Naive thymus-derived CD8-positive, alpha-beta T cell (primary cell): ENCODE measurements around the gene WDFY1. TPM values are rescaled to one million over a fixed set of nuclear protein-coding genes. Genes with fewer than 3 reads are reported as not detected.

Experiments used
- ATAC-seq, 2 donors: fragments of 150-1000 bp; cut with Tn5 transposase in 1 of 2; sonication (Bioruptor Pico), chemical (Tn5 transposase) in 1 of 2; 1 replicate in 1 of 2; 2 replicates in 1 of 2; pipeline ENCODE4 v1.10.0; 2021; ENCODE audit warnings: mild to moderate bottlenecking in 2 of 2, moderate library complexity in 2 of 2
- POLR2A ChIA-PET: fragments of 350-600 bp; sonication (Branson Sonifier 250); formaldehyde crosslinking; loops from one replicate; lab custom pipeline; 2021; ENCODE audit warnings: antibody characterized with exemption; lab: Charles Lee
- DNase-seq, 10 donors: peaks; one replicate each; pipeline versions ENCODE4 v3.0.0 to v3.0.0-alpha.2; 2020 to 2022
- H3K27ac Mint-ChIP-seq, 10 donors: one replicate each; pipeline ENCODE4 v1.8.0; 2020 to 2022; ENCODE audit warnings: mild to moderate bottlenecking in 10 of 10, mixed read lengths in 10 of 10, moderate library complexity in 4 of 10, inconsistent platforms in 1 of 10
- H3K27me3 Mint-ChIP-seq, 5 donors: one replicate each; pipeline ENCODE4 v1.8.0; 2021 to 2022; ENCODE audit warnings: mixed read lengths in 5 of 5
- H3K36me3 Mint-ChIP-seq, 3 donors: one replicate each; pipeline ENCODE4 v1.8.0; 2020 to 2022; ENCODE audit warnings: mixed read lengths in 3 of 3, mild to moderate bottlenecking in 2 of 3, inconsistent platforms in 1 of 3
- H3K4me1 Mint-ChIP-seq, 4 donors: one replicate each; pipeline ENCODE4 v1.8.0; 2021 to 2022; ENCODE audit warnings: mixed read lengths in 4 of 4
- H3K4me3 Mint-ChIP-seq, 10 donors: one replicate each; pipeline ENCODE4 v1.8.0; 2020 to 2022; ENCODE audit warnings: mild to moderate bottlenecking in 10 of 10, mixed read lengths in 10 of 10, moderate library complexity in 6 of 10, inconsistent platforms in 1 of 10
- H3K9me3 Mint-ChIP-seq, 9 donors: one replicate each; pipeline ENCODE4 v1.8.0; 2020 to 2022; ENCODE audit warnings: mixed read lengths in 9 of 9, mild to moderate bottlenecking in 3 of 9, inconsistent platforms in 1 of 9, moderate library complexity in 1 of 9
- polyA plus RNA-seq, 3 donors: library from polyadenylated mRNA; unstranded; fragments of 300-500 nt; fragmentation: Illumina TruSeq; gene quantifications; one replicate each; pipeline ENCODE4 v1.2.3, GENCODE V29; 2021
- total RNA-seq, 8 experiments: library from RNA in 2 of 8; stranded (reverse) in 2 of 8; gene quantifications; one replicate each; pipeline ENCODE4 v1.2.3 and lab custom pipeline; 2021 to 2026

WDFY1 gene
- total and polyA plus RNA-seq, 5 experiments from 2014 or later, result 15.7 to 32.0 (median 24.1) TPM

- Mint-ChIP-seq H3K9me3 (no peaks in the 10 kb centered on the region), H3K4me3 (no peak overlapping the region), H3K36me3 (no peaks in the 10 kb centered on the region), H3K4me1 (peaks cover 12 to 17% (median 16%) of the 10 kb centered on the region in 4 donors), H3K27ac (peak overlapping the region in 1 of 10 donors; percentile 67), H3K27me3 (no peaks in the 10 kb centered on the region)
- POLR2A ChIA-PET, result no interaction called here
- no peak for DNase-seq
- ATAC-seq, result no peak
Measured at GRCh38 chr2:223860809-223861738, 84.1 kb downstream of the WDFY1 start.

- no peak for ATAC-seq
- peaks cover 0 to 4% (median 2%) of the 10 kb centered on the region in 3 donors for H3K36me3 Mint-ChIP-seq
- POLR2A ChIA-PET, result no interaction called here
- no peak overlapping the region for H3K27ac Mint-ChIP-seq
- H3K9me3 Mint-ChIP-seq, result no peaks in the 10 kb centered on the region
- no peaks in the 10 kb centered on the region for H3K27me3 Mint-ChIP-seq
- DNase-seq, result no peak
- H3K4me3 Mint-ChIP-seq, result no peak overlapping the region
- peaks cover 0 to 4% (median under 1%) of the 10 kb centered on the region in 4 donors for H3K4me1 Mint-ChIP-seq
Measured at GRCh38 chr2:223859070-223859469, 86.1 kb downstream of the WDFY1 start.

- H3K9me3 Mint-ChIP-seq, result no peaks in the 10 kb centered on the region
Measured at GRCh38 chr2:223856584-223856983, 88.6 kb downstream of the WDFY1 start.

GRCh38 chr2:223856021-223856420 is 89.1 kb downstream of the WDFY1 start:
- H3K27me3 Mint-ChIP-seq, result no peaks in the 10 kb centered on the region
- H3K9me3 Mint-ChIP-seq, result peaks cover 0 to 5% (median 0%) of the 10 kb centered on the region in 9 donors
- H3K27ac Mint-ChIP-seq, result peak overlapping the region in 1 of 10 donors; percentile 34
- ATAC-seq, result no peak
- peaks cover 0 to 9% (median 4%) of the 10 kb centered on the region in 3 donors for H3K36me3 Mint-ChIP-seq
- POLR2A ChIA-PET, result no interaction called here
- DNase-seq, result no peak
- H3K4me3 Mint-ChIP-seq, result no peak overlapping the region
- peaks cover 0 to 4% (median 0%) of the 10 kb centered on the region in 4 donors for H3K4me1 Mint-ChIP-seq

More at GRCh38 chr2:223856584-223856983, 88.6 kb downstream of the WDFY1 start:
- no peak for DNase-seq
- H3K36me3 Mint-ChIP-seq, result peaks cover 0 to 9% (median 4%) of the 10 kb centered on the region in 3 donors
- ATAC-seq, result no peak
- H3K27ac Mint-ChIP-seq, result peak overlapping the region in 1 of 10 donors; percentile 34
- POLR2A ChIA-PET, result no interaction called here
- H3K4me3 Mint-ChIP-seq, result no peak overlapping the region
- peaks cover 0 to 1% (median under 1%) of the 10 kb centered on the region in 4 donors for H3K4me1 Mint-ChIP-seq
- H3K27me3 Mint-ChIP-seq, result no peaks in the 10 kb centered on the region

- H3K27ac Mint-ChIP-seq, result no peak overlapping the region
- ATAC-seq, result no peak
- H3K27me3 Mint-ChIP-seq, result no peaks in the 10 kb centered on the region
- peaks cover 0 to 8% (median 0%) of the 10 kb centered on the region in 9 donors for H3K9me3 Mint-ChIP-seq
- H3K36me3 Mint-ChIP-seq, result peaks cover 0 to 10% (median 4%) of the 10 kb centered on the region in 3 donors
- no peak for DNase-seq
- H3K4me3 Mint-ChIP-seq, result no peak overlapping the region
- POLR2A ChIA-PET, result no interaction called here
- peaks cover 0 to 2% (median 0%) of the 10 kb centered on the region in 4 donors for H3K4me1 Mint-ChIP-seq
Measured at GRCh38 chr2:223855426-223855825, 89.7 kb downstream of the WDFY1 start.

DNA sequence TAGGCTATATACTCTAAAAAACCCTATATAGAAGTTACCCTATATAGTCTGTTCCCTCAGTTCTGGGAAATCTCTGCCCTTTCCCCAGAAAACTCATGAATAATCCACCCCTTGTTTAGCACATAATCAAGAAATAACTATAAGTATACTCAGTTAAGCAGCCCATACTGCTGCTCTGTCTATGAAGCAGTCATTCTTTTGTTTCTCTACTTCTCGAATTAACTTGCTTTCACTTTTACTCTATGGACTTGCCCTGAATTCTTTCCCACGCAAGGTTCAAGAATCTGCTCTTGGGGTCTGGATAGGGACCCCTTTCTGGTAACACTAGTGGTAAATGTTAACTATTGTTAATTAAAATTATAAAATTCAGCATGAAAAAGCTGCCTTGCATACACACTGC is 90.4 kb downstream of the WDFY1 start:
- Mint-ChIP-seq H3K27me3 (no peaks in the 10 kb centered on the region), H3K9me3 (peaks cover 0 to 10% (median 2%) of the 10 kb centered on the region in 9 donors), H3K4me3 (no peak overlapping the region), H3K4me1 (peaks cover 0 to 2% (median 0%) of the 10 kb centered on the region in 4 donors), H3K36me3 (peaks cover 3 to 14% (median 7%) of the 10 kb centered on the region in 3 donors), H3K27ac (no peak overlapping the region)
- no peak for ATAC-seq
- POLR2A ChIA-PET, result no interaction called here
- no peak for DNase-seq

DNA sequence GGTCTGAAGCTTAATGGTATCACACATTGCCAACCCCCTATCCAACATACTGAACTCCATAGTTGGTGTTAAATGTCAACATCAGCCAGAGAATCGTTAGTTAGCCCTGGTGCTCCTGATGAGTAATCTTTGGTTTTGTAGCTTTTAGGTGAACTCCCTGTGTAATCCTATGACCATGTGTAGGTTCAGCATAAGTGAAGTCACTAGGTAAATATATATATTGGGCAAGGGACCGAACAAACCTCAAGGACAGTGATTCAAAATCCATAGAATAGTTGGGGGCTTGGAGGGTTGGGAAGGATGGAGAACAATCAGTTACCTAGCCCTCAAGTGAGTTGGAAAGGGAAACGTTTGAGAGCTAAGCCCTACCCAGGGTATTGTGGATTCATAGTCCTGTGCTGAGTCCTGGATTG is 91.7 kb downstream of the WDFY1 start:
- Mint-ChIP-seq H3K9me3 (peaks cover 1 to 21% (median 5%) of the 10 kb centered on the region in 9 donors), H3K27ac (no peak overlapping the region), H3K36me3 (peaks cover 13 to 23% (median 14%) of the 10 kb centered on the region in 3 donors), H3K27me3 (no peaks in the 10 kb centered on the region), H3K4me3 (no peak overlapping the region), H3K4me1 (peaks cover 0 to 2% (median 0%) of the 10 kb centered on the region in 4 donors)
- no peak for DNase-seq
- no peak for ATAC-seq
- POLR2A ChIA-PET, result no interaction called here

DNA sequence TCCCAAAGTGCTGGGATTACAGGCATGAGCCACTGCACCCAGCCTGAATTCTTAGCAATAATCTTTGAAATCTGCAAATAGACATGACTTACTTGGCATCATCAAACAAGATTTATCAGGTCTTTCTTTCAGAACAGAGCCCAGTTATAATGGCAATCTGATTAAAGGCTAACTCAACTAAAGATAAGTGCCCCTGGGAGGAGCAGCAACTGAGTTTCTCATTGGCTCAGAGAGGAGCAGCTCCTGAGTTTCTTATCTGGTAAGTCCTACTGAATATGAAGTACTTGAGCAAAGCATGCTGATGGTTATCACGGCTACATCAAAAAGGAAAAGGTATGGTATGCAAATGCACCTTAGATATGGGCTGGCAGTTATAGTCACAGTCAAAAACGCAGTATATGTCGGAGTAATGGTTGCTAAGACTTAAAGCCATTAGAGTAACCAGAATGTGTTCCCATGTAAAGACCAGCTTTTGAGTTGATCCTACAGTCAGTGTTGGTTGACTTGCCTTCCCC is 92.8 kb downstream of the WDFY1 start:
- POLR2A ChIA-PET, result interaction anchor here (0.7 kb wide), 1 partner anchor 24 kb away, joined by 7 read pairs; no protein-coding TSS in a partner anchor
- no peak overlapping the region for H3K27ac Mint-ChIP-seq
- no peaks in the 10 kb centered on the region for H3K27me3 Mint-ChIP-seq
- peaks cover 14 to 30% (median 21%) of the 10 kb centered on the region in 3 donors for H3K36me3 Mint-ChIP-seq
- no peak overlapping the region for H3K4me3 Mint-ChIP-seq
- no peak for DNase-seq
- H3K9me3 Mint-ChIP-seq, result peaks cover 1 to 21% (median 7%) of the 10 kb centered on the region in 9 donors
- ATAC-seq, result no peak
- H3K4me1 Mint-ChIP-seq, result peaks cover 0 to 8% (median 4%) of the 10 kb centered on the region in 4 donors

- POLR2A ChIA-PET, result no interaction called here
- Mint-ChIP-seq H3K27ac (no peak overlapping the region), H3K36me3 (peaks cover 10 to 21% (median 21%) of the 10 kb centered on the region in 3 donors), H3K4me3 (no peak overlapping the region), H3K4me1 (peaks cover 0 to 8% (median 5%) of the 10 kb centered on the region in 4 donors), H3K9me3 (peaks cover 1 to 21% (median 7%) of the 10 kb centered on the region in 9 donors), H3K27me3 (no peaks in the 10 kb centered on the region)
- ATAC-seq (no peak), DNase-seq (no peak)
Measured at GRCh38 chr2:223847410-223847809, 97.7 kb downstream of the WDFY1 start.

- DNase-seq, result no peak
- peaks cover 0 to 8% (median 5%) of the 10 kb centered on the region in 4 donors for H3K4me1 Mint-ChIP-seq
- H3K4me3 Mint-ChIP-seq, result no peak overlapping the region
- H3K27me3 Mint-ChIP-seq, result no peaks in the 10 kb centered on the region
- peaks cover 10 to 21% (median 21%) of the 10 kb centered on the region in 3 donors for H3K36me3 Mint-ChIP-seq
- POLR2A ChIA-PET, result no interaction called here
- no peak overlapping the region for H3K27ac Mint-ChIP-seq
- ATAC-seq, result no peak
- H3K9me3 Mint-ChIP-seq, result peaks cover 1 to 21% (median 7%) of the 10 kb centered on the region in 9 donors
Measured at GRCh38 chr2:223846515-223846914, 98.6 kb downstream of the WDFY1 start.

GRCh38 chr2:223841436-223842190 is 103.5 kb downstream of the WDFY1 start:
- Mint-ChIP-seq H3K4me3 (no peak overlapping the region), H3K27me3 (peaks cover 0 to 2% (median 0%) of the 10 kb centered on the region in 5 donors), H3K9me3 (no peaks in the 10 kb centered on the region), H3K27ac (peak overlapping the region in 2 of 10 donors; percentile 15 to 18), H3K36me3 (no peaks in the 10 kb centered on the region), H3K4me1 (peaks cover 4 to 6% (median 4%) of the 10 kb centered on the region in 4 donors)
- ATAC-seq, result no peak
- DNase-seq, result no peak
- POLR2A ChIA-PET, result no interaction called here
